H1 (cell line): ENCODE measurements around the gene CUL9. TPM values are rescaled to one million over a fixed set of nuclear protein-coding genes. Genes with fewer than 3 reads are reported as not detected.

ENCODE experiments used
- CTCF ChIA-PET: fragments of 300-600 bp; sonication (Branson Sonifier 250); formaldehyde crosslinking; loops from one replicate; lab custom pipeline; 2021; ENCODE audit not compliant: partially characterized antibody; lab: Charles Lee
- POLR2A ChIA-PET: fragments of 300-600 bp; sonication (Branson Sonifier 250); formaldehyde crosslinking; loops from one replicate; lab custom pipeline; 2021; ENCODE audit warnings: inconsistent platforms; ENCODE audit not compliant: partially characterized antibody; lab: Charles Lee
- DNase-seq, 2 experiments: peaks; one replicate each; pipeline versions ENCODE4 v3.0.0 to v3.0.0-alpha.2; 2010 to 2022; ENCODE audit warnings: low spot score in 2 of 2, low read depth in 1 of 2, mixed read lengths in 1 of 2
- FAIRE-seq: peaks from 2 replicates; lab custom pipeline; 2011; peaks lifted over from hg19 to GRCh38; lab: Jason Lieb, UNC
- H2AFZ ChIP-seq: 2 replicates; pipeline ENCODE4 v1.8.1; 2012; ENCODE audit warnings: low read length, inconsistent platforms
- H2AK5ac ChIP-seq: 2 replicates; pipeline ENCODE4 v1.6.1; 2013; ENCODE audit warnings: low read depth, low read length
- H2BK120ac ChIP-seq: replicated peaks from 2 replicates; pipeline ENCODE3; 2013; ENCODE audit warnings: low read depth, low read length, inconsistent platforms
- H2BK12ac ChIP-seq: 2 replicates; pipeline ENCODE4 v1.6.1; 2013; ENCODE audit warnings: low read depth, low read length
- H2BK15ac ChIP-seq: 2 replicates; pipeline ENCODE4 v1.6.1; 2013; ENCODE audit warnings: low read length
- H2BK20ac ChIP-seq: 2 replicates; pipeline ENCODE4 v1.6.1; 2013; ENCODE audit warnings: low read length
- H2BK5ac ChIP-seq: 2 replicates; pipeline ENCODE4 v1.6.1; 2013; ENCODE audit warnings: low read depth, low read length
- H3K14ac ChIP-seq: 2 replicates; pipeline ENCODE4 v1.6.1; 2013; ENCODE audit warnings: inconsistent platforms; ENCODE audit not compliant: insufficient read length
- H3K18ac ChIP-seq: 2 replicates; pipeline ENCODE4 v1.6.1; 2013; ENCODE audit warnings: low read length; ENCODE audit errors: extremely low read depth
- H3K23ac ChIP-seq: 2 replicates; pipeline ENCODE4 v1.6.1; 2013; ENCODE audit warnings: inconsistent platforms; ENCODE audit not compliant: insufficient read length
- H3K23me2 ChIP-seq: 2 replicates; pipeline ENCODE4 v1.6.1; 2013; ENCODE audit warnings: low read depth, low read length
- H3K27ac ChIP-seq: 2 replicates; pipeline ENCODE4 v1.6.1; 2011; ENCODE audit warnings: low read depth, low read length, inconsistent platforms
- H3K27me3 ChIP-seq, 4 experiments: replicated peaks in 1 of 4; 1 replicate in 1 of 4; 2 replicates in 3 of 4; pipeline versions ENCODE4 v1.6.1 to v1.8.1; 2011 to 2013; ENCODE audit warnings: low read length in 3 of 4, mild to moderate bottlenecking in 3 of 4, inconsistent platforms in 2 of 4, mixed read lengths in 2 of 4, moderate library complexity in 1 of 4; ENCODE audit not compliant: control insufficient read depth in 3 of 4, insufficient read depth in 3 of 4; ENCODE audit errors: extremely low read depth in 1 of 4
- H3K36me3 ChIP-seq, 4 experiments: 2 replicates each; pipeline versions ENCODE4 v1.6.1 to v1.8.1; 2011 to 2013; ENCODE audit warnings: mild to moderate bottlenecking in 4 of 4, low read length in 3 of 4, moderate library complexity in 2 of 4, control low read depth in 1 of 4, inconsistent platforms in 1 of 4; ENCODE audit not compliant: insufficient read depth in 4 of 4, control insufficient read depth in 2 of 4
- H3K4ac ChIP-seq: replicated peaks from 2 replicates; pipeline ENCODE3; 2013; ENCODE audit warnings: low read length, low read depth, mixed read lengths, inconsistent platforms; ENCODE audit not compliant: insufficient read length
- H3K4me1 ChIP-seq, 4 experiments: replicated peaks in 1 of 4; 1 replicate in 1 of 4; 2 replicates in 3 of 4; pipeline versions ENCODE4 v1.6.1 to v1.8.1; 2011 to 2013; ENCODE audit warnings: low read length in 3 of 4, inconsistent platforms in 2 of 4, mixed read lengths in 1 of 4; ENCODE audit not compliant: insufficient read depth in 4 of 4, control insufficient read depth in 3 of 4
- H3K4me2 ChIP-seq, 2 experiments: 2 replicates each; pipeline versions ENCODE4 v1.6.1 to v1.8.1; 2011 to 2013; ENCODE audit warnings: low read depth in 2 of 2, low read length in 2 of 2, control low read depth in 1 of 2, inconsistent platforms in 1 of 2, mild to moderate bottlenecking in 1 of 2; ENCODE audit not compliant: insufficient read depth in 1 of 2
- H3K4me3 ChIP-seq, 4 experiments: fragments of 200-600, 300-600 bp in 1 of 4; sonication (generic), shearing (Covaris generic), sonication (Bioruptor Twin) in 1 of 4; 2 replicates each; pipeline versions ENCODE4 v1.5.1 to v1.8.1; 2011 to 2016; ENCODE audit warnings: low read length in 4 of 4, low read depth in 3 of 4, control low read depth in 2 of 4, inconsistent platforms in 2 of 4, mild to moderate bottlenecking in 2 of 4, mixed read lengths in 1 of 4, moderate library complexity in 1 of 4; ENCODE audit not compliant: insufficient read depth in 2 of 4; ENCODE audit errors: extremely low read depth in 1 of 4
- H3K56ac ChIP-seq: replicated peaks from 2 replicates; pipeline ENCODE3; 2013; ENCODE audit warnings: low read depth, mild to moderate bottlenecking, mixed read lengths, low read length, inconsistent platforms; ENCODE audit not compliant: insufficient read length
- H3K79me1 ChIP-seq: 2 replicates; pipeline ENCODE4 v1.6.1; 2013; ENCODE audit warnings: low read depth, low read length, control low read depth
- H3K79me2 ChIP-seq, 2 experiments: 2 replicates each; pipeline versions ENCODE4 v1.6.1 to v1.8.1; 2012 to 2013; ENCODE audit warnings: low read length in 2 of 2, mild to moderate bottlenecking in 2 of 2, inconsistent platforms in 1 of 2; ENCODE audit not compliant: insufficient read depth in 2 of 2, control insufficient read depth in 1 of 2
- H3K9ac ChIP-seq, 4 experiments: replicated peaks in 1 of 4; 1 replicate in 1 of 4; 2 replicates in 3 of 4; pipeline versions ENCODE4 v1.6.1 to v1.8.1; 2011 to 2013; ENCODE audit warnings: low read depth in 3 of 4, low read length in 3 of 4, control low read depth in 2 of 4, mild to moderate bottlenecking in 2 of 4, moderate library complexity in 2 of 4, inconsistent platforms in 1 of 4; ENCODE audit errors: extremely low read depth in 1 of 4
- H3K9me3 ChIP-seq, 2 experiments: 2 replicates each; pipeline versions ENCODE4 v1.6.1 to v1.8.1; 2012 to 2013; ENCODE audit warnings: mild to moderate bottlenecking in 2 of 2, moderate library complexity in 2 of 2, control low read depth in 1 of 2, inconsistent platforms in 1 of 2, low read depth in 1 of 2, low read length in 1 of 2, mixed read lengths in 1 of 2; ENCODE audit not compliant: insufficient read depth in 2 of 2
- H4K20me1 ChIP-seq, 2 experiments: replicated peaks in 1 of 2; 2 replicates each; pipeline versions ENCODE3 to v1.8.1; 2011 to 2013; ENCODE audit warnings: inconsistent platforms in 2 of 2, low read length in 2 of 2, mild to moderate bottlenecking in 1 of 2; ENCODE audit not compliant: insufficient read depth in 2 of 2, control insufficient read depth in 1 of 2
- H4K5ac ChIP-seq: 2 replicates; pipeline ENCODE4 v1.6.1; 2013; ENCODE audit warnings: low read length, low read depth, mixed read lengths, inconsistent platforms; ENCODE audit not compliant: insufficient read length
- H4K8ac ChIP-seq: 2 replicates; pipeline ENCODE4 v1.8.0; 2013; ENCODE audit warnings: mild to moderate bottlenecking, moderate library complexity, low read length, inconsistent platforms; ENCODE audit not compliant: insufficient read depth; ENCODE audit errors: extremely low read depth
- H4K91ac ChIP-seq: replicated peaks from 2 replicates; pipeline ENCODE3; 2013; ENCODE audit warnings: low read length, mixed read lengths, inconsistent platforms; ENCODE audit not compliant: insufficient read length
- CHD1 ChIP-seq: IDR thresholded peaks from 2 replicates; pipeline ENCODE4 v1.6.1; 2012; ENCODE audit warnings: low read depth, low read length, improper control_type of control experiment
- EZH2 ChIP-seq: fragments of 200-600 bp; sonication (generic); IDR thresholded peaks from 2 replicates; pipeline ENCODE4 v1.7.1; 2012; ENCODE audit warnings: low read depth, mild to moderate bottlenecking, moderate library complexity, low read length, inconsistent platforms; ENCODE audit not compliant: severe bottlenecking
- GTF2F1 ChIP-seq: IDR thresholded peaks from 2 replicates; pipeline ENCODE4 v1.6.1; 2012; ENCODE audit warnings: low read depth, low read length, improper control_type of control experiment, borderline replicate concordance
- KDM4A ChIP-seq: IDR thresholded peaks from one replicate; pipeline ENCODE4 v1.7.1; 2012; ENCODE audit warnings: low read depth, mild to moderate bottlenecking, moderate library complexity, low read length, inconsistent platforms; ENCODE audit not compliant: severe bottlenecking
- MAFK ChIP-seq: IDR thresholded peaks from 2 replicates; pipeline ENCODE4 v1.6.1; 2012; ENCODE audit warnings: low read depth, mild to moderate bottlenecking, improper control_type of control experiment, low read length
- POU5F1 ChIP-seq: IDR thresholded peaks from 2 replicates; pipeline ENCODE4 v1.6.1; 2011; ENCODE audit warnings: low read depth, mild to moderate bottlenecking, low read length, moderate library complexity
- SP2 ChIP-seq: IDR thresholded peaks from 2 replicates; pipeline ENCODE4 v1.6.1; 2012; ENCODE audit warnings: mild to moderate bottlenecking, low read length, inconsistent platforms
- TAF1 ChIP-seq: IDR thresholded peaks from 2 replicates; pipeline ENCODE4 v1.6.1; 2011; ENCODE audit warnings: mild to moderate bottlenecking, low read depth, low read length
- TCF12 ChIP-seq: IDR thresholded peaks from 2 replicates; pipeline ENCODE4 v1.6.1; 2011; ENCODE audit warnings: low read depth, mild to moderate bottlenecking, low read length
- ZNF274 ChIP-seq: IDR thresholded peaks from 2 replicates; pipeline ENCODE4 v1.7.0; 2012; ENCODE audit warnings: low read length, borderline replicate concordance; ENCODE audit errors: extremely low read depth
- WGBS, 2 experiments: shearing (Covaris generic) in 1 of 2; methylation state at CpG; one replicate each; pipeline versions ENCODE4 v1.1.6 to v1.1.7; 2013 to 2015; ENCODE audit warnings: low lambda C conversion rate in 2 of 2, mixed read lengths in 2 of 2, inconsistent platforms in 1 of 2, low coverage in 1 of 2, missing lambda C conversion rate in 1 of 2; ENCODE audit not compliant: insufficient replicate concordance in 2 of 2, insufficient coverage in 1 of 2, insufficient read length in 1 of 2; ENCODE audit errors: extremely low coverage in 1 of 2, missing lambda C conversion rate in 1 of 2; 5-methylcytosine and 5-hydroxymethylcytosine counted together
- polyA plus RNA-seq, 7 experiments: library from polyadenylated mRNA; depleted of rRNA in 3 of 7; stranded (reverse) in 5 of 7; unstranded in 2 of 7; fragments of >200 nt in 5 of 7; fragments of 200-250 nt in 2 of 7; gene quantifications; 1 replicate in 5 of 7; 2 replicates in 1 of 7; 4 replicates in 1 of 7; pipeline versions ENCODE4 v1.2.1 to v1.2.3, GENCODE V29; 2011 to 2013; ENCODE audit warnings: missing spikeins in 2 of 7, mixed read lengths in 2 of 7
- total RNA-seq: library from RNA; stranded (reverse); fragmentation: NEBNext Ultra II Directional; extraction: Animal tissue kit (Norgen Biotek cat#: 25700); gene quantifications from 2 replicates; pipeline ENCODE4 v1.2.1, GENCODE V29; 2021
- TF ChIP-seq, protein P1 (sequence below): IDR thresholded peaks from 2 replicates; pipeline ENCODE4 v1.6.1; 2011; ENCODE audit warnings: low read depth, mild to moderate bottlenecking, low read length; ENCODE audit not compliant: insufficient read depth

CUL9 gene
- total and polyA plus RNA-seq, 2 of the 8 experiments (the other 6 are each of a cell fraction or from before 2014, with no cell fraction given): 7.7 to 9.8 TPM

DNA sequence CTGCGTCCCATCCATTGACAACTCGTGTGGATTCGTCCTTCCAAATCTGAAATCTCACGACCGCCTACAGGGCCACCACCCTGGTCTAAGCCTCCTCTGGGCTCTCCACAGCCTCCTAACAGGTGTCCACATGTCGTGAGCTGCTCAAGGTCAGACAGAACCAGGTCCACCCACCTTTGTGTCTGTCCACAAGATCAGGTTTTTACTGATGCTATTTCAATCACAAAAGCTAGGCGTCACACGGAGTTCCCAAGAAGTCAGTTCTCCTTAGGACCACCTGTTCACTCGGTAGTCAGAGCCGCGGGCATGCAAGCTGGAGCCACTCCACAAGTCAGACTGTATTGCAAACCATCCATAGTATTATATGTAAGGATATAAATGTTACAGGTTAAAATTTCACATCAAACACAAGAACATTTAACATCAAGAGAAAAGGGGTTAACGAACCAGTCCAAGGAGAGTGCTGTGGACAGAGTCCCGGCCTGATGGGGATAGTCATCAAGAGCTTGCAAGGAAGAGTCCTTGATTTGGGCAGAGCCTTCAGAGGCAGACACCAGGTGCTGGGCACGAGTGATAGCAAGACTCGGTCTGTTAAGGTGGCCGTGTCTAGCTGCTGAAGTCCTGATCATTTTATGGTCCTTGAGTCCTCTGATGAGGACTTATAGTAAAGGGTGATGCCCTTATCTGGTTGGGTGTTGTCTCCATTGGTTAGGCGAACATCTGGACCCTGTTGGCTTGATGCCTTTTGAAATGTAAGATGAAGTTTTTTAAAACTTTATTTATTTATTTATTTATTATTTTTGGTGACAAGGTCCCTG lies 48.0 kb downstream of the CUL9 start:
- H2BK12ac ChIP-seq: peak overlapping the region; percentile 90; the same call in 1 of the 2 replicates
- peaks cover 5% of the 10 kb centered on the region; the same call in 1 of the 2 replicates for H3K23me2 ChIP-seq
- no peaks in the 10 kb centered on the region for H3K9me3 ChIP-seq
- no peaks in the 10 kb centered on the region for H3K79me2 ChIP-seq
- H4K5ac ChIP-seq: peak overlapping the region; percentile 81
- no peak for FAIRE-seq
- WGBS, 2 experiments: 79% methylated on average over 17 of the region's 17 CpGs; no CpG with 5 or more reads in 1 of the 2 experiments
- no peak overlapping the region for H3K23ac ChIP-seq
- no peak overlapping the region for H3K14ac ChIP-seq
- H2AFZ ChIP-seq: peak overlapping the region; percentile 100
- peak overlapping the region; percentile 65 for H3K4ac ChIP-seq
- H4K8ac ChIP-seq: peak overlapping the region; percentile 87
- peak overlapping the region; percentile 1; the same call in 1 of the 2 replicates for H3K18ac ChIP-seq
- H2BK20ac ChIP-seq: no peak overlapping the region
- DNase-seq: no peak
- no peak overlapping the region for H2BK5ac ChIP-seq
- peak overlapping the region in 1 of 4 experiments; percentile 74; a peak in 1 of 8 replicates for H3K4me3 ChIP-seq
- no peaks in the 10 kb centered on the region for H3K36me3 ChIP-seq
- CTCF ChIA-PET: interaction anchor here (0.5 to 5.6 kb wide), 24 partner anchors 8 to 1005 kb away, joined by 3 to 33 read pairs (median 4); partner anchors contain the start of genes SLC22A7 and TTBK1
- no peaks in the 10 kb centered on the region for H3K79me1 ChIP-seq
- 0 out of 2 replicates have a peak overlapping the region, but pooled peaks have one; percentile 65 for H2AK5ac ChIP-seq
- H4K91ac ChIP-seq: peak overlapping the region; percentile 44
- H3K56ac ChIP-seq: no peak overlapping the region
- peaks cover 3 to 22% (median 17%) of the 10 kb centered on the region in 4 experiments for H3K27me3 ChIP-seq
- POLR2A ChIA-PET: interaction anchor here (0.8 to 2.9 kb wide), 17 partner anchors 8 to 171 kb away, joined by 3 to 19 read pairs (median 5); partner anchors contain the start of genes CUL9, KLC4, MRPL2 and SRF
- H2BK120ac ChIP-seq: no peak overlapping the region
- no peaks in the 10 kb centered on the region for H4K20me1 ChIP-seq
- peaks cover 0 to 4% (median 4%) of the 10 kb centered on the region in 4 experiments; a peak in 4 of 7 replicates for H3K4me1 ChIP-seq
- no peak overlapping the region for H3K27ac ChIP-seq
- no peak overlapping the region; the same call in 1 of the 2 replicates for H2BK15ac ChIP-seq
- peak overlapping the region; percentile 36 to 73 for H3K4me2 ChIP-seq
- no peak overlapping the region; a peak in 2 of 7 replicates for H3K9ac ChIP-seq
- TF ChIP-seq SP2: no peak
- TF ChIP-seq EZH2: no peak
- TF ChIP-seq, protein P1, sequence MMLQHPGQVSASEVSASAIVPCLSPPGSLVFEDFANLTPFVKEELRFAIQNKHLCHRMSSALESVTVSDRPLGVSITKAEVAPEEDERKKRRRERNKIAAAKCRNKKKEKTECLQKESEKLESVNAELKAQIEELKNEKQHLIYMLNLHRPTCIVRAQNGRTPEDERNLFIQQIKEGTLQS: no peak
- no peak for TF ChIP-seq POU5F1
- no peak for TF ChIP-seq MAFK
- TF ChIP-seq KDM4A: no peak
- TF ChIP-seq ZNF274: no peak
- TF ChIP-seq TCF12: no peak
- TF ChIP-seq GTF2F1: no peak
- TF ChIP-seq TAF1: no peak
- TF ChIP-seq CHD1: no peak
